Stimulated activated effector memory CD8-positive, alpha-beta T cell treated with anti-CD3 and anti-CD28 coated beads, Interleukin-12 subunit alpha, Interleukin-12 subunit beta, amount 100 ng/mL, for 72 hours (primary cell): Measurements from ENCODE around the gene ARL8B.
A peak's percentile ranks its signal among the peaks of the same experiment; 100 is the strongest.
"Not testable (repeated sequence)": the region's sequence is repeated elsewhere in the genome, so short reads cannot be mapped to it uniquely, and the experiment has no call there.

Source experiments
- ATAC-seq: fragments of 150-1000 bp; cut with Tn5 transposase; 2 replicates; pipeline ENCODE4 v1.10.0; 2021
- DNase-seq, 2 donors: peaks; one replicate each; pipeline ENCODE4 v3.0.0; 2021 to 2022; ENCODE audit warnings: low spot score in 2 of 2
- H3K27ac Mint-ChIP-seq: one replicate; pipeline ENCODE4 v1.8.0; 2022; ENCODE audit warnings: mild to moderate bottlenecking, mixed read lengths
- H3K36me3 Mint-ChIP-seq: one replicate; pipeline ENCODE4 v1.8.0; 2022; ENCODE audit warnings: mild to moderate bottlenecking, mixed read lengths
- H3K4me1 Mint-ChIP-seq: one replicate; pipeline ENCODE4 v1.8.0; 2022; ENCODE audit warnings: mixed read lengths
- H3K4me3 Mint-ChIP-seq: one replicate; pipeline ENCODE4 v1.8.0; 2022; ENCODE audit warnings: mild to moderate bottlenecking, mixed read lengths
- H3K9me3 Mint-ChIP-seq: one replicate; pipeline ENCODE4 v1.8.0; 2022; ENCODE audit warnings: mixed read lengths

Gene ARL8B

DNA sequence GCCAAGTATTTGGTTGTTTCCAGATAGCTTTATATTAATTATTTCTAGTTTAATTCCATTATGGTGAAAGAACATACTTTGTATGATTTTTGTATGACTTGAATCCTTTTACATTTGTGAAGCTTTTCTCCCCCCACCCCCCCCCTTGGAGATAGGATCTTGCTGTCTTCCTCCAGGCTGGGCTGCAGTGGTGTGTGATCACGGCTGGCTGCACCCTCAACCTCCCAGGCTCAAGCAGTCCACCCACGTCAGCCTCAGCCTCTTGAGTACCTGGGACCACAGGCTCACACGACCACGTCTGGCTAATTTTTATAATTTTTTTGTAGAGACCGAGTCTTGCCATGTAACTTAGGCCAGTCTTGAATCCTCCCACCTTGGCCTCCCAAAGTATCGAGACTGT is 29.5 kb downstream of the ARL8B start:
- ATAC-seq = no peak
- H3K4me1 Mint-ChIP-seq = peaks cover 86% of the 10 kb centered on the region
- H3K27ac Mint-ChIP-seq = peak overlapping the region; percentile 17
- peaks cover 10% of the 10 kb centered on the region for H3K36me3 Mint-ChIP-seq
- peaks cover 8% of the 10 kb centered on the region for H3K9me3 Mint-ChIP-seq
- no peak for DNase-seq
- H3K4me3 Mint-ChIP-seq = no peak overlapping the region

DNA sequence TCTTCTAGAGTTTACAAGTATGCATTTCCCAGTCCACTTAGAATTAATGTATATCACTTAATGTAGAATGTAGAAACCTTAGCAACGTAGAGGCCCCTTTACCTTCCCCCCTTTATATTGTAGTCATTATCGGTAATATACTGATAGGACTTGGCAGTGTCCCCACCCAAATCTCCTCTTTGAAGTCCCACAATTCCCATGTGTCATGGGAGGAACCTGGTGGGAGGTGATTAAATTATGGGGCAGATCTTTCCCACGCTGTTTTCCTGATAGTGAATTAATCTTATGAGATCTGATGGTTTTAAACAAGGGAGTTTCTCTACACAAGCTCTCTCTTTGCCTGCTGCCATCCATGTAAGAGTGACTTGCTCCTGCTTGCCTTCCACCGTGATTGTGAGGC is 31.0 kb downstream of the ARL8B start:
- peaks cover 80% of the 10 kb centered on the region for H3K4me1 Mint-ChIP-seq
- no peak overlapping the region for H3K27ac Mint-ChIP-seq
- no peak for ATAC-seq
- H3K4me3 Mint-ChIP-seq = no peak overlapping the region
- no peaks in the 10 kb centered on the region for H3K9me3 Mint-ChIP-seq
- DNase-seq = no peak
- peaks cover 5% of the 10 kb centered on the region for H3K36me3 Mint-ChIP-seq

DNA sequence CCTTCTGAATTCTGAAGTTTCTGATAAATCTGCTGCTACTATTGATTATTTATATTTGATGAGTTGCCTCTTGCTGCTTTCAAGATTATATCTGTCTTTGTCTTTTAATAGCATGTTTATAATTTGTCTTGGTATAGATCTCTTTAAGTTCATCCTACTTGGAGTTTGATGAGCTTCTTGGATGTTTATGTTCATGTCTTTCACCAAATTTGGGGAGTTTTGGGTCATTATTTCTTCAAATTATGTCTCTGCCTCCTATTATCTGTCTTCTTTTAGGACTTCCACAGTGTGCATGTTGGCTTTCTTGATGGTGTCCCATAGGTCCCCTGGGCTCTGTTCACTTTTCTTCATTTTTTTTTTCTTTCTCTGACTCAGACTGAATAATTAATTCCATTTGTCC is 33.1 kb downstream of the ARL8B start:
- Mint-ChIP-seq H3K9me3 (no peaks in the 10 kb centered on the region), H3K27ac (peak overlapping the region; percentile 30), H3K36me3 (peaks cover 5% of the 10 kb centered on the region), H3K4me3 (no peak overlapping the region), H3K4me1 (peaks cover 66% of the 10 kb centered on the region)
- ATAC-seq = no peak
- no peak for DNase-seq

DNA sequence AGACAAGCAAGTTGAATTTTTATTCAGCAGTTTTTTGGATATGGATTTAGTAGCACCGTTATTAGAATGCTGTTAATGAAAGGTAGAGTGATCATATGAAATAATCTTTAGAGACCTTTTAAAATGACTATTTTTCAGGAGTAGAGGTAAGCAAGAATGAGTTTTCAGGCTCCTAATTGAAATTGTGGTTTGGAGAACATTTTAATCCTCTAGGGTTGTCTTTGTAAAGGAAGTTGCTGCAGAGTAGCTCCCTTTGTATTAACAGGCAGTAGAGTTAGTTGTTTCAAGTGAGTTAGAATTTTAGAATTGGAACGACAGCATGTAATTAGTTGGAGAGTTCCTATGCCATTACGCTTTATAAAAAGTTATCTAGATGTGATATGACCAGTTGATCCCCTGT is 38.2 kb downstream of the ARL8B start:
- Mint-ChIP-seq H3K36me3 (no peaks in the 10 kb centered on the region), H3K9me3 (no peaks in the 10 kb centered on the region), H3K4me3 (no peak overlapping the region), H3K4me1 (peaks cover 65% of the 10 kb centered on the region), H3K27ac (peak overlapping the region; percentile 45)
- ATAC-seq (no peak), DNase-seq (no peak)

DNA sequence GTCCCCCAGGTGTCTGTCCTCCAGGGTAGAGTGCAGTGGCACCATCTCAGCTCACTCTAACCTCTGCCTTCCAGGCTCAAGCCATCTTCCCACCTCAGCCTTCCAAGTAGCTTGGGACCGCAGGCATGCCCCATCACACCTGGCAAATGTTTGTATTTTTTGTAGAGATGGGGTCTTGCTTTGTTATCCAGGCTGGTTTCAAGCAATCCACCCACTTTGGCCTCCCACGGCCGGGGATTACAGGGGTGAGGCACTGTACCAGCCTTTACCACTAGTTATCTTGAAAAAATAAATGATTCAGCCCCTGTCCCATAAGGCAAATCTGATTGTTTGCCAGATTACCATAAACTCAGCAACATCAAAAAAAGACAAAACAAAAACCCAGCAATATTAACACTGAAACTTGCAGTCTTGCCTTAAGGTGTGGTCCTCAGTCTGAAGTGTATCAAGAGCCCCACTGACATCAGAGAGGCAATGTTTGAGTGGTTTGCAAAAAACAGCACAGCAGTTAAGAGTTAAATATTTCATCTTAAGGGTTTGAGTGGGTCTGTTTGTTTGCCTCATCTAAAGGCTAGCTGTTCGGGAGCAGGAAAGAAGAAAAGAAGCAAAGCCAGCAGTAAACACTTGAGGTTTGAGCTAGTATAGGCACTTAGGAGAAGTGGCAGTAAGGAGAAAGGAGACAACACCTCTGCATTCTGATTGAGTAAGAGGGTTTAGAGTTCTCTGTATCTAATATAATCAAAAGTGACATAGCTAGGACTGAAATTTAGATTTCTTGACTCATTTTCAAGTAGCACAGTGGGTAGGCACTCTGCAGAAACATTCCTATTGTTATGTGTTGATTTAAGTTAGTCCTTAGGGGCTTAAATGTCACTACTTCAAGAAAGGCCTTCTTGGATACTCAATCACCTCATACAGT is 39.1 kb downstream of the ARL8B start:
- Mint-ChIP-seq H3K27ac (peak overlapping the region; percentile 78), H3K36me3 (no peaks in the 10 kb centered on the region), H3K4me1 (peaks cover 63% of the 10 kb centered on the region), H3K4me3 (peak overlapping the region; percentile 30), H3K9me3 (no peaks in the 10 kb centered on the region)
- DNase-seq = no peak
- ATAC-seq = peak; percentile 68

DNA sequence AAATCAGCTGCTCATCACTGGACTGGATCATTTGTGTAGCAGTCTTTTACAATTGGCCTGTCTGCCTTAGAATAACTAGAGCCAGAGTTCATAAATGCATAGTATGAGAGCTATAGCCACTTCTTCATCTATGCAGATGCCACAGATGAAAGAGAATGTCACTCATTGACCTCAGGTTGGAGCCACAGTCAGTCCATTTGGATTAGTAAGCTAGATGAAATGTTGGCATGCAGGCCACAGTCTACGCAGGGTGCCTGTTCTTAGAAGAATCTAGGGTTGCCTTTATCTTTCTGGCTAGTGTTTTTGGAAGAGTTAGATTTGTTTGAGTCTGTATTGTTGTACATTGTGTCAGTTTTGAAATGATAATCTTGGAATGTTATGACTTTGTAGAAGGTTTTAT is 40.0 kb downstream of the ARL8B start:
- ATAC-seq (peak; percentile 52), DNase-seq (no peak)
- no peaks in the 10 kb centered on the region for H3K36me3 Mint-ChIP-seq
- H3K27ac Mint-ChIP-seq = peak overlapping the region; percentile 78
- H3K4me1 Mint-ChIP-seq = peaks cover 67% of the 10 kb centered on the region
- no peak overlapping the region for H3K4me3 Mint-ChIP-seq
- H3K9me3 Mint-ChIP-seq = no peaks in the 10 kb centered on the region

DNA sequence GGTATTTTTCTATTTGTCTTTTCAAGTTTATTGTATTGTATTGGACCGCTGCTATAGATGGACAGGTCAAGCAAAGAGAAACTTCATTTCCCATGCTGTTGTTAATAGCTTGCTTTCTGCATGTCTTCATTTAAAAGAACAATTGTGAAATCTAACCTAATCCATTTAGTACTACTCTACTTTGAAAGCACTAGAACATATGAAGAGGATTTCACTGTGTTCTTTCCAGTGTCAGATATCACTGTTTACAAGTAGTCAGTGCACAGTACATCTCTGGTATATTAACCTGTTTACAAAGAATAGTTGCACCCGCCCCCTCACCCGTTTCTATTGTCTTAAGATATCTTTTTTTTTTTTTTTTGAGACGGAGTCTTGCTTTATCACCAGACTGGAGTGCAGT is 43.6 kb downstream of the ARL8B start:
- ATAC-seq = no peak
- Mint-ChIP-seq H3K9me3 (no peaks in the 10 kb centered on the region), H3K4me1 (peaks cover 59% of the 10 kb centered on the region), H3K27ac (peak overlapping the region; percentile 63), H3K4me3 (no peak overlapping the region), H3K36me3 (peaks cover 7% of the 10 kb centered on the region)
- no peak for DNase-seq

DNA sequence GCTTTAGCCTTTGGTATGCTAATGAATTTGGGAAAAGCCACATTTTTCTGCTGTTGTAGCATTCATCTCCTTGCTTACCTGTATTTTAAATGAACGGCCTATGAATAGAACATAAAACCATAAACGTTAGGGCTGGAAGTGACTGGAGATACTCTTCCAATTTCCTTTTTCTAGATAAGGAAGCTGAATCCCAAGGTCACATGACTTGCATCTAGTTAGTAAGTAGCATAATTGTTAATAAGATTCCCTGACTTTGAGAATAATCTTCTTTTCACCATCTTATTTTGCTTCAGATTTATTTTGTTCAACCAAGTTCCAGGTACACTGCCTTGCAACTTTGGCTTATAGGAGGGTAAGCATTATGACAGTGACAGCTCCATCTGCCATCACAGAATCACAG is 44.8 kb downstream of the ARL8B start:
- peaks cover 48% of the 10 kb centered on the region for H3K4me1 Mint-ChIP-seq

DNA sequence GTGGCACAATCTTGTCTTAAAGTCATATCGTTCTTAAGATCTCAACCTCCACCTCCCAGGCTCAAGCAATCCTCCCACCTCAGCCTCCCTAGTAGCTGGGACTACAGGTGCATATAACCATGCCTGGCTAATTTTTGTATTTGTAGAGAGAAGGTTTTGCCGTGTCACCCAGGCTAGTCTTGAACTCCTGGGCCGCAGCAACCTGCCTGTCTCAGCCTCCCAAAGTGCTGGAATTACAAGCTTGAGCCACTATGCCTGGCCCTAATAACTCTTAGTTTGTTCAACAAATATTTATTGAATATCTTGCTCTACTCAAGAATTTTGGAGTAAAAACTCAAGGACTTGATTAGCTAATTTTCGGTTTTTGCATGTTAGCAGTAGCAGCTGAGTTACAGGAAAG is 46.0 kb downstream of the ARL8B start:
- ATAC-seq = no peak
- Mint-ChIP-seq H3K9me3 (no peaks in the 10 kb centered on the region), H3K27ac (no peak overlapping the region), H3K36me3 (peaks cover 32% of the 10 kb centered on the region), H3K4me1 (peaks cover 41% of the 10 kb centered on the region), H3K4me3 (no peak overlapping the region)
- DNase-seq = no peak

More for the DNA sequence above, 44.8 kb downstream of the ARL8B start:
- Mint-ChIP-seq H3K4me3 (no peak overlapping the region), H3K27ac (peak overlapping the region; percentile 29), H3K36me3 (peaks cover 19% of the 10 kb centered on the region), H3K9me3 (no peaks in the 10 kb centered on the region)
- ATAC-seq = no peak
- no peak for DNase-seq

DNA sequence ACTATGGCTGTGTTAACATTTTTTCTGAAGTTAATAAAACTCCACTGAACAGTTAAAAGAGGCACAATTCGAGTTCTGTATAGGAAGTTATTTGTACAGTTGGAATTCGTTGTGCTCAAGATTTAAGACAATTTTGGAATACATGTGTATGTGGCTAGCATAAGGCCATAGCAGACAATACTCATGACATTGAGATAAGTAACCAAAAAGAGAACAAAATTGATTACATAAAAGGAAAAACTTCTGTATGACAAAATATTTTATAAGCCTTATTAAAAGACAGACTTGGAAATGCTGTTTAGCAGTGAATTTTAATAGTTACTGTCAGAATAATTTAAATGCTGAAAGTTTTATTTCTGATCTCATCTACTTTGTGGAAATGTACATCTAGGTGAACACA is 47.7 kb downstream of the ARL8B start:
- no peak overlapping the region for H3K4me3 Mint-ChIP-seq
- no peaks in the 10 kb centered on the region for H3K9me3 Mint-ChIP-seq
- DNase-seq = no peak
- peaks cover 49% of the 10 kb centered on the region for H3K36me3 Mint-ChIP-seq
- H3K4me1 Mint-ChIP-seq = peaks cover 30% of the 10 kb centered on the region
- ATAC-seq = no peak
- no peak overlapping the region for H3K27ac Mint-ChIP-seq

DNA sequence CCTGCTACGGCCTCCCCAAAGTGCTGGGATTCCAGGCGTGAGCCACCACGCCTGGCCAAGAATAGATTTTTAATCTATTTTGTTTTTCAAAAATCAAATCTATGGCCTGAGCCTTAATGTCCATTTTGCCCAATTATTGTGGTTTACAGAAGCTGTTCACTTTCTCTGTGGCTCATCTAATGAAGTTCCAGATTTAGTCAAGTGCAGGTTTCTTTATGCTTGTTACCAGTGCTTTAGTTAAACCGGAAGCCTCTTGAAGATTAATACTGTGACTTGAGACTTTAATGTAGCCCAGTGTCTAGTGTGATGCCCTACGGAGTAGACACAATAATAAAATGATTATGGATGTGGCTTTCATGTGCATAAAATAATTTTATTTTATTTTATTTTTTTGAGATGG is 48.9 kb downstream of the ARL8B start:
- no peak overlapping the region for H3K4me3 Mint-ChIP-seq
- H3K27ac Mint-ChIP-seq = no peak overlapping the region
- no peak for ATAC-seq
- no peak for DNase-seq
- H3K36me3 Mint-ChIP-seq = peaks cover 60% of the 10 kb centered on the region
- H3K4me1 Mint-ChIP-seq = peaks cover 20% of the 10 kb centered on the region
- no peaks in the 10 kb centered on the region for H3K9me3 Mint-ChIP-seq

DNA sequence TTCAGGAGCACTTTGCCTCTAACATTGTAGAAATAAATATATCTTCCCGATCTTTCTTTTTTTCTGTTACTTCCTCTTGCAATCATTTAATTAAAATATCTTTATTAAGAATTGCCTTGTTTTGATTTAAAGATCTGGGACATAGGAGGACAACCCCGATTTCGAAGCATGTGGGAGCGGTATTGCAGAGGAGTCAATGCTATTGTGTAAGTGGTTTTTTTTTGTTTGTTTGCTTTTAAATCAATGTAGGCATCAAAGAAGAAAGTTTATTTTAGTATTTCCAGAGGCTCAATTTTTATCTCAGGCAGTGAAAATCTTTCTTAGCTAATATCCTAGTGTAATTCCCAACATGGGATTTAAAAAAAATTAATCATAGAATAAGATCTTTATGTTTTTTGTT is 49.9 kb downstream of the ARL8B start:
- no peak for ATAC-seq
- Mint-ChIP-seq H3K9me3 (no peaks in the 10 kb centered on the region), H3K4me3 (no peak overlapping the region), H3K36me3 (peaks cover 71% of the 10 kb centered on the region), H3K4me1 (peaks cover 14% of the 10 kb centered on the region), H3K27ac (no peak overlapping the region)
- no peak for DNase-seq

DNA sequence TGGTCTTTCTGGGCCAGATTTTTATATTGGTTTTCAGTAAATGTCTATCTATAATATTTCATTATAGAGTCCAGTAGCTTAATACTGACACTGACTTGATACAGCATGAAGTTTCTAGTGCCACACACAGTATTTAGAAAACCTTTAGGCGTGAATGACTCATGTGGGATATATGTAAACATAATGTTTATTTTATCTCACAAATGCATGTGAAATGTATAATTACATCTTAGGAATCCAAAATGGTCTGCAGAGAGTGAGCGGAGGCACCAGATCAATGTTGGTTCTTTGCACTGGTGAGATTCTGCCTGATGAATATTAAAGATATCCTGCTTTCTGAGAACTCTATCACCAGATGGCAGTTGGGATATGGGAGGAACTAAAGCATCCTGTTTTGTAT is 56.9 kb downstream of the ARL8B start:
- H3K27ac Mint-ChIP-seq = peak overlapping the region; percentile 16
- H3K36me3 Mint-ChIP-seq = peaks cover 86% of the 10 kb centered on the region
- H3K9me3 Mint-ChIP-seq, H3K4me3 Mint-ChIP-seq, DNase-seq, ATAC-seq, H3K4me1 Mint-ChIP-seq: not testable (repeated sequence)

DNA sequence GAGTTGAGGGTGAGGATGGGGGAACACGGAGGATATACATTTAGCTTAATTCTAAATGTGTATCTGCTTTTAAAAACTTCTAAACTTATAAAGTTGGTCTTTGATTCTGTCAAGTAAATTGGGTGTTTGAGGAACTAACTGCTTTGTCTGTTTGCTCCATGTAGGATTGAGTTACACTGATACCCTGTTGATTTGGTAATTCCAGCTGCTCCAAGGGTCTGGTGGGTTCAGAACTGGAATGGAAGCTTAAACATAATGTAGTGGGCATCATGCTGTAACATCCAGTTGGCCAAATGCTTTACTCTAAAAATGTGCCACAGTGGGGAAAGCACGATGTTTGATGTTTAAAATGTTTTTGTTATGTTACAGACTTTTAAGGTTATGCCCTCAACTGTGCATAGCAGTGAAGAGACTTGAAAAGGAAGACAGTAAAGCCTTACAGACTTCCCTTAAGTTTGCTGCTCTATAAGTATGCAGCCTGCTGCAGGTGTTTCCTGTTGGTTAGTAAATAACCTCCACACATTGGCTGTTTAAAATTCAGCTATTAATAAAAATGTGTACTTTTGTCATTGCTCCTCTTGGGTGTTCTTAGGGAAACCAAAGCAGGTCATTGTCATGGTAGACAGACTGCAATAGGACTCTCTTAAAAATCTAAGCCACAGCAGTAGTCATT is 59.5 kb downstream of the ARL8B start:
- H3K9me3 Mint-ChIP-seq = no peaks in the 10 kb centered on the region
- peaks cover 7% of the 10 kb centered on the region for H3K4me1 Mint-ChIP-seq
- ATAC-seq (no peak), DNase-seq (no peak)
- H3K4me3 Mint-ChIP-seq = no peak overlapping the region
- peaks cover 69% of the 10 kb centered on the region for H3K36me3 Mint-ChIP-seq
- H3K27ac Mint-ChIP-seq = no peak overlapping the region

DNA sequence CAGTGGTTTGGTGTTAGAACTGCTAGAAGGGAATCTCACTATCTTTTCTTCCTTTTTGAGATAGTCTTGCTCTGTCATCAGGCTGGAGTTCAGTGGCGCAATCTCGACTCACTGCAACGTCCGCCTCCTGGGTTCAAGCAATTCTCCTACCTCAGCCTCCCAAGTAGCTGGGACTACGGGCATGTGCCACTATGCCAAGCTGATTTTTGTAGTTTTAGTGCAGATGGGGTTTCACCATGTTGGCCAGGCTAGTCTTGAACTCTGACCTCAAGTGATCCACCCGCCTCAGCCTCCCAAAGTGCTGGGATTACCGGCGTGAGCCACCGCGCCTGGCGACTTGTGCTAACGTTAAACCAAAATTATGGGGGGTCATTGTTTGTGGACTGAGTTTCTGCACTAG is 61.6 kb downstream of the ARL8B start:
- peaks cover 65% of the 10 kb centered on the region for H3K36me3 Mint-ChIP-seq
- not testable (repeated sequence) for DNase-seq, H3K4me3 Mint-ChIP-seq, H3K27ac Mint-ChIP-seq, H3K9me3 Mint-ChIP-seq, ATAC-seq
- peaks cover 15% of the 10 kb centered on the region for H3K4me1 Mint-ChIP-seq

DNA sequence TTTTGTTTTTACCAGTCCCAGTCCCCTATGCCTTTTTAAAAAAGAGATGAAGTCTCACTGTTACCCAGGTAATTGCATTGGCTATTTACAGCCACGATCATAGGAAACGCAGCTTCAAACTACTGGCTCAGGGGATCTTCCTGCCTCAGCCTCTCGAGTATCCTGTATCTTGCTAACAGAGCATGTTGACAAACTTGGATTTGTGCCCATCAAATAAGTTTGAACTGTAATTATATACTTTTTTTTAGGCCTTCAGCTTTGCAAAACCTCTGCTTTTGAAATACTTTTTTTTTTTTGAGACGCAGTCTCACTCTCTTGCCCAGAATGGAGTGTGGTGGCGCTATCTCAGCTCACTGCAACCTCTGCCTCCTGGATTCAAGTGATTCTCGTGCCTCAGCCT is 62.4 kb downstream of the ARL8B start:
- no peak overlapping the region for H3K27ac Mint-ChIP-seq
- no peak for ATAC-seq
- no peak overlapping the region for H3K4me3 Mint-ChIP-seq
- peaks cover 65% of the 10 kb centered on the region for H3K36me3 Mint-ChIP-seq
- DNase-seq = no peak
- H3K4me1 Mint-ChIP-seq = peaks cover 15% of the 10 kb centered on the region
- H3K9me3 Mint-ChIP-seq = no peaks in the 10 kb centered on the region
